Small intestine (tissue), 7 donors: ENCODE measurements around the gene LPP. TPM values are rescaled to one million over a fixed set of nuclear protein-coding genes. Genes with fewer than 3 reads are reported as not detected.

Experiments
- DNase-seq, 2 donors: peaks; one replicate each; pipeline versions ENCODE4 v3.0.0 to v3.0.0-alpha.2; 2013
- FAIRE-seq: peaks from 2 replicates; lab custom pipeline; 2012; peaks lifted over from hg19 to GRCh38; lab: Jason Lieb, UNC
- H3K27ac ChIP-seq, 3 donors: one replicate each; pipeline ENCODE4 v1.5.1; 2013; ENCODE audit warnings: low read length in 2 of 3, mild to moderate bottlenecking in 2 of 3, control low read depth in 1 of 3, inconsistent platforms in 1 of 3, low read depth in 1 of 3, moderate library complexity in 1 of 3
- H3K27me3 ChIP-seq, 3 donors: one replicate each; pipeline ENCODE4 v1.6.1; 2013; ENCODE audit warnings: low read length in 3 of 3, inconsistent platforms in 1 of 3; ENCODE audit not compliant: control insufficient read depth in 3 of 3, insufficient read depth in 3 of 3
- H3K36me3 ChIP-seq, 3 donors: one replicate each; pipeline ENCODE4 v1.6.1; 2013; ENCODE audit warnings: low read length in 3 of 3, inconsistent platforms in 1 of 3, low read depth in 1 of 3, mild to moderate bottlenecking in 1 of 3, moderate library complexity in 1 of 3; ENCODE audit not compliant: control insufficient read depth in 3 of 3, insufficient read depth in 2 of 3
- H3K4me1 ChIP-seq, 3 donors: one replicate each; pipeline ENCODE4 v1.6.1; 2013; ENCODE audit warnings: low read length in 2 of 3, inconsistent platforms in 1 of 3, low read depth in 1 of 3, mild to moderate bottlenecking in 1 of 3, moderate library complexity in 1 of 3; ENCODE audit not compliant: control insufficient read depth in 3 of 3, insufficient read depth in 2 of 3
- H3K4me3 ChIP-seq, 3 donors: one replicate each; pipeline ENCODE4 v1.5.1; 2013; ENCODE audit warnings: low read length in 3 of 3, control low read depth in 1 of 3, inconsistent platforms in 1 of 3, low read depth in 1 of 3, mild to moderate bottlenecking in 1 of 3, moderate library complexity in 1 of 3
- H3K9me3 ChIP-seq, 2 donors: one replicate each; pipeline ENCODE4 v1.6.1; 2013; ENCODE audit warnings: low read depth in 1 of 2, low read length in 1 of 2; ENCODE audit not compliant: control insufficient read depth in 2 of 2, insufficient read depth in 1 of 2
- WGBS, 3 donors: extraction: QIAGEN DNeasy Blood & Tissue Kit; methylation state at CpG; one replicate each; pipeline ENCODE4 v1.1.7; 2013; 5-methylcytosine and 5-hydroxymethylcytosine counted together
- polyA plus RNA-seq, 4 donors: library from polyadenylated mRNA; stranded (reverse) in 3 of 4; unstranded in 1 of 4; fragments of 200-250 nt in 3 of 4; fragments of 120-200 nt in 1 of 4; gene quantifications; one replicate each; pipeline versions ENCODE4 v1.2.1 to v1.2.3, GENCODE V29; 2013
- donor health status: healthy with polysubstance abuse.
- donor health status: control.
- donor health status: control.
- donor health status: Bipolar disorder and iron deficiency.
- donor health status: healthy.

Gene LPP
- polyA plus RNA-seq, 4 donors = 5.4 to 35.8 (median 12.4) TPM

GRCh38 chr3:188259191-188259590, 105.2 kb downstream of the LPP start:
- Histone ChIP-seq H3K4me1 (peaks cover 9 to 44% (median 15%) of the 10 kb centered on the region in 3 donors), H3K27ac (peak overlapping the region in 1 of 3 donors; percentile 12)

GRCh38 chr3:188259596-188259995, 105.6 kb downstream of the LPP start:
- 89 to 98% (median 91%) methylated on average over 2 of the region's 2 CpGs for WGBS, 3 donors
- Histone ChIP-seq H3K27ac (no peak overlapping the region), H3K36me3 (peaks cover 0 to 6% (median 0%) of the 10 kb centered on the region in 3 donors), H3K4me3 (no peak overlapping the region), H3K9me3 (no peaks in the 10 kb centered on the region), H3K4me1 (peaks cover 5 to 40% (median 15%) of the 10 kb centered on the region in 3 donors), H3K27me3 (no peaks in the 10 kb centered on the region)
- DNase-seq (no peak), FAIRE-seq (no peak)

More at GRCh38 chr3:188259191-188259590, 105.2 kb downstream of the LPP start:
- peaks cover 0 to 6% (median 0%) of the 10 kb centered on the region in 3 donors for H3K36me3 ChIP-seq
- 44 to 63% (median 47%) methylated on average over 2 of the region's 2 CpGs for WGBS, 3 donors
- H3K4me3 ChIP-seq = no peak overlapping the region
- no peaks in the 10 kb centered on the region for H3K27me3 ChIP-seq
- H3K9me3 ChIP-seq = no peaks in the 10 kb centered on the region
- FAIRE-seq = no peak
- peak in 1 of 2 donors; percentile 82 for DNase-seq

- 85 to 88% (median 88%) methylated on average over 4 of the region's 4 CpGs for WGBS, 3 donors
- Histone ChIP-seq H3K27me3 (no peaks in the 10 kb centered on the region), H3K27ac (no peak overlapping the region), H3K4me1 (peaks cover 4 to 46% (median 16%) of the 10 kb centered on the region in 3 donors), H3K4me3 (no peak overlapping the region), H3K9me3 (no peaks in the 10 kb centered on the region), H3K36me3 (peaks cover 0 to 6% (median 0%) of the 10 kb centered on the region in 3 donors)
- FAIRE-seq (no peak), DNase-seq (no peak)
Measured at GRCh38 chr3:188261011-188261410, 107.1 kb downstream of the LPP start.

GRCh38 chr3:188262488-188262887, 108.5 kb downstream of the LPP start:
- Histone ChIP-seq H3K9me3 (no peaks in the 10 kb centered on the region), H3K4me1 (peaks cover 7 to 46% (median 25%) of the 10 kb centered on the region in 3 donors), H3K36me3 (peaks cover 0 to 6% (median 0%) of the 10 kb centered on the region in 3 donors), H3K27me3 (no peaks in the 10 kb centered on the region), H3K27ac (peak overlapping the region; percentile 5 to 84 (median 26)), H3K4me3 (no peak overlapping the region)
- no peak for DNase-seq
- FAIRE-seq = no peak
- 56 to 70% (median 70%) methylated on average over 5 of the region's 5 CpGs for WGBS, 3 donors

- 34 to 53% (median 46%) methylated on average over 8 of the region's 8 CpGs for WGBS, 3 donors
- peaks cover 7 to 42% (median 27%) of the 10 kb centered on the region in 3 donors for H3K4me1 ChIP-seq
- H3K4me3 ChIP-seq = no peak overlapping the region
- peaks cover 0 to 6% (median 0%) of the 10 kb centered on the region in 3 donors for H3K36me3 ChIP-seq
- DNase-seq (peak; percentile 69 to 85), FAIRE-seq (no peak)
- H3K27me3 ChIP-seq = no peaks in the 10 kb centered on the region
- H3K9me3 ChIP-seq = no peaks in the 10 kb centered on the region
- H3K27ac ChIP-seq = peak overlapping the region; percentile 16 to 84 (median 26)
Measured at GRCh38 chr3:188262913-188263683, 109.1 kb downstream of the LPP start.

- 62 to 86% (median 83%) methylated on average over 7 of the region's 7 CpGs for WGBS, 3 donors
- H3K4me1 ChIP-seq = peaks cover 7 to 38% (median 18%) of the 10 kb centered on the region in 3 donors
- FAIRE-seq (no peak), DNase-seq (no peak)
- no peak overlapping the region for H3K4me3 ChIP-seq
- no peaks in the 10 kb centered on the region for H3K27me3 ChIP-seq
- no peaks in the 10 kb centered on the region for H3K9me3 ChIP-seq
- H3K27ac ChIP-seq = peak overlapping the region in 2 of 3 donors; percentile 25 to 83
- H3K36me3 ChIP-seq = peaks cover 0 to 6% (median 0%) of the 10 kb centered on the region in 3 donors
Measured at GRCh38 chr3:188264226-188265207, 110.6 kb downstream of the LPP start.

GRCh38 chr3:188266562-188267274, 112.8 kb downstream of the LPP start:
- no peaks in the 10 kb centered on the region for H3K27me3 ChIP-seq
- WGBS, 3 donors = 71 to 84% (median 83%) methylated on average over 10 of the region's 10 CpGs
- peaks cover 0 to 5% (median 0%) of the 10 kb centered on the region in 3 donors for H3K36me3 ChIP-seq
- H3K27ac ChIP-seq = peak overlapping the region in 2 of 3 donors; percentile 43 to 78
- peak in 1 of 2 donors; percentile 25 for DNase-seq
- no peaks in the 10 kb centered on the region for H3K9me3 ChIP-seq
- no peak for FAIRE-seq
- peaks cover 10 to 41% (median 16%) of the 10 kb centered on the region in 3 donors for H3K4me1 ChIP-seq
- H3K4me3 ChIP-seq = no peak overlapping the region
